Suprapubic skin (tissue), 4 donors: ENCODE results near the gene MFN2. TPM values are rescaled to one million over a fixed set of nuclear protein-coding genes. Genes with fewer than 3 reads are reported as not detected.

Source experiments
- DNase-seq, 2 donors: peaks; one replicate each; pipeline ENCODE4 v3.0.0-alpha.2; 2019; ENCODE audit warnings: low spot score in 2 of 2
- H3K27ac ChIP-seq: fragments of 200-600 bp; sonication (generic); one replicate; pipeline ENCODE4 v1.5.1; 2019
- H3K27me3 ChIP-seq: fragments of 200-600 bp; sonication (generic); one replicate; pipeline ENCODE4 v1.5.1; 2019
- H3K36me3 ChIP-seq: fragments of 200-600 bp; sonication (generic); one replicate; pipeline ENCODE4 v1.5.1; 2019
- H3K4me1 ChIP-seq: fragments of 200-600 bp; sonication (generic); one replicate; pipeline ENCODE4 v1.5.1; 2019
- H3K4me3 ChIP-seq: fragments of 200-600 bp; sonication (generic); one replicate; pipeline ENCODE4 v1.5.1; 2019; ENCODE audit warnings: mild to moderate bottlenecking
- H3K9me3 ChIP-seq: fragments of 200-600 bp; sonication (generic); one replicate; pipeline ENCODE4 v1.5.1; 2019
- CTCF ChIP-seq, 2 donors: fragments of 200-600 bp in 1 of 2; fragments of 450-650 bp in 1 of 2; sonication (generic) in 1 of 2; IDR thresholded peaks; one replicate each; pipeline ENCODE4 v1.5.1; 2016 to 2019; ENCODE audit warnings: antibody characterized with exemption in 2 of 2, mild to moderate bottlenecking in 1 of 2, moderate library complexity in 1 of 2
- EP300 ChIP-seq: sonication (generic); formaldehyde crosslinking; IDR thresholded peaks from one replicate; pipeline ENCODE4 v1.6.1; 2017; ENCODE audit warnings: antibody characterized with exemption
- POLR2A ChIP-seq, 2 donors: fragments of 450-650 bp; IDR thresholded peaks; one replicate each; pipeline ENCODE4 v1.6.1; 2017; ENCODE audit warnings: antibody characterized with exemption in 2 of 2, mild to moderate bottlenecking in 2 of 2, moderate library complexity in 2 of 2
- POLR2AphosphoS5 ChIP-seq, 3 donors: sonication (generic); formaldehyde crosslinking; IDR thresholded peaks; one replicate each; pipeline ENCODE4 v1.6.1; 2017; ENCODE audit warnings: antibody characterized with exemption in 3 of 3
- WGBS: methylation state at CpG from one replicate; pipeline ENCODE4 v1.1.5; 2018; 5-methylcytosine and 5-hydroxymethylcytosine counted together
- total RNA-seq, 4 donors: library from RNA; depleted of rRNA; stranded (reverse); fragments of >200 nt; gene quantifications; one replicate each; pipeline ENCODE4 v1.1.0, GENCODE V29; 2016

Gene MFN2
- total RNA-seq, 4 donors from 2014 or later: 106 to 146 (median 124) TPM

- H3K4me3 ChIP-seq: no peak overlapping the region
- WGBS: 38% methylated on average over 4 of the region's 4 CpGs
- peaks cover 86% of the 10 kb centered on the region for H3K36me3 ChIP-seq
- peak overlapping the region; percentile 37 for H3K27ac ChIP-seq
- H3K9me3 ChIP-seq: no peaks in the 10 kb centered on the region
- H3K4me1 ChIP-seq: peaks cover 6% of the 10 kb centered on the region
- no peak for TF ChIP-seq POLR2AphosphoS5 (IDR thresholded peaks at IDR 0.05)
- TF ChIP-seq CTCF (IDR thresholded peaks at IDR 0.05): no peak
- no peak for DNase-seq
- H3K27me3 ChIP-seq: no peaks in the 10 kb centered on the region
Observed at GRCh38 chr1:11961230-11961629, 19.0 kb upstream of the MFN2 start.

GRCh38 chr1:11963622-11964021, 16.6 kb upstream of the MFN2 start:
- Histone ChIP-seq H3K4me3 (no peak overlapping the region), H3K36me3 (peaks cover 73% of the 10 kb centered on the region), H3K27me3 (no peaks in the 10 kb centered on the region), H3K27ac (no peak overlapping the region), H3K4me1 (peaks cover 6% of the 10 kb centered on the region), H3K9me3 (no peaks in the 10 kb centered on the region)
- no peak for DNase-seq
- 89% methylated on average over 3 of the region's 3 CpGs for WGBS
- TF ChIP-seq POLR2A (IDR thresholded peaks at IDR 0.05) (no peak), CTCF (IDR thresholded peaks at IDR 0.05) (no peak), EP300 (no peak), POLR2AphosphoS5 (IDR thresholded peaks at IDR 0.05) (no peak)

GRCh38 chr1:11964656-11965055, 15.6 kb upstream of the MFN2 start:
- DNase-seq: no peak
- no peak overlapping the region for H3K4me3 ChIP-seq
- H3K9me3 ChIP-seq: no peaks in the 10 kb centered on the region
- no peaks in the 10 kb centered on the region for H3K27me3 ChIP-seq
- H3K4me1 ChIP-seq: peaks cover 13% of the 10 kb centered on the region
- H3K36me3 ChIP-seq: peaks cover 65% of the 10 kb centered on the region
- no peak overlapping the region for H3K27ac ChIP-seq
- 90% methylated on average over 7 of the region's 12 CpGs for WGBS
- TF ChIP-seq POLR2AphosphoS5 (IDR thresholded peaks at IDR 0.05) (no peak), EP300 (no peak), CTCF (IDR thresholded peaks at IDR 0.05) (no peak), POLR2A (IDR thresholded peaks at IDR 0.05) (no peak)

- H3K9me3 ChIP-seq: no peaks in the 10 kb centered on the region
- no peak for DNase-seq
- H3K4me1 ChIP-seq: peaks cover 22% of the 10 kb centered on the region
- H3K4me3 ChIP-seq: no peak overlapping the region
- H3K36me3 ChIP-seq: peaks cover 45% of the 10 kb centered on the region
- TF ChIP-seq CTCF (IDR thresholded peaks at IDR 0.05) (peak; percentile 3 to 47), EP300 (no peak)
- 57% methylated on average over 4 of the region's 6 CpGs for WGBS
- no peaks in the 10 kb centered on the region for H3K27me3 ChIP-seq
- H3K27ac ChIP-seq: no peak overlapping the region
Observed at GRCh38 chr1:11967028-11967547, 13.2 kb upstream of the MFN2 start.

- TF ChIP-seq POLR2AphosphoS5 (IDR thresholded peaks at IDR 0.05): no peak
- no peak for TF ChIP-seq CTCF (IDR thresholded peaks at IDR 0.05)
- TF ChIP-seq EP300: no peak
- no peak for TF ChIP-seq POLR2A (IDR thresholded peaks at IDR 0.05)
- H3K27ac ChIP-seq: no peak overlapping the region
- peaks cover 47% of the 10 kb centered on the region for H3K36me3 ChIP-seq
- H3K27me3 ChIP-seq: no peaks in the 10 kb centered on the region
- 80% methylated on average over 15 of the region's 17 CpGs for WGBS
- peaks cover 22% of the 10 kb centered on the region for H3K4me1 ChIP-seq
- no peak for DNase-seq
- H3K9me3 ChIP-seq: no peaks in the 10 kb centered on the region
- H3K4me3 ChIP-seq: no peak overlapping the region
Observed at GRCh38 chr1:11970441-11971185, 9.6 kb upstream of the MFN2 start.
